ENCODE results near the gene DEPDC4.

DEPDC4 gene

GRCh38 chr12:100258127-100258526 is 8.8 kb downstream of the DEPDC4 start:
- H3K9me3 ChIP-seq (ENCODE audit: insufficient read depth, low read depth, low read length): no peaks in the 10 kb centered on the region
- no peaks in the 10 kb centered on the region for H3K27me3 ChIP-seq (ENCODE audit: insufficient read depth, low read length)
- WGBS: no CpG with 5 or more reads among the region's 1 CpG

DNA sequence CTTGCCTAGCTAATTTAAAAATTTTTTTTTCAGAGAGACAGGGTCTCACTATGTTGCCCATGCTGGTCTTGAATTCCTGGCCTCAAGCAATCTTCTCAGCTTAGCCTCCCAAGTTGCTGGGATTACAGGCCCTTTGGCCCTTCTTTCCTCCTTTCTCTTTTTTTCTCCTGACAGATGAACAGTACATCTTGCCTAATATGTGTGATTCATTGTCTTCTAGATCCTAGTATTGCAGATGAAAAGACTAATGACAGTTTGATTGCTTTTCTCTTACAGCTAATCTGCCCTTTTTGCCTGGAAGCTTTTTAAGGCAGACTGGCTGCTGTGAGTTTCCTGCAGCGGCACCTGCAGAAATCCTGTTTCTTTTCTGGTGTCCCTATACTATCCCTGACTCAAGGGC is 12.0 kb downstream of the DEPDC4 start:
- Histone ChIP-seq H3K27ac (ENCODE audit: low read depth, low read length) (no peak overlapping the region), H3K9me3 (ENCODE audit: insufficient read depth, low read depth, low read length) (no peaks in the 10 kb centered on the region), H3K4me3 (ENCODE audit: low read length) (no peak overlapping the region), H3K9ac (ENCODE audit: low read depth, low read length) (no peak overlapping the region), H3K27me3 (ENCODE audit: insufficient read depth, low read length) (no peaks in the 10 kb centered on the region), H3K4me1 (ENCODE audit: insufficient read depth, low read length) (no peaks in the 10 kb centered on the region), H3K36me3 (ENCODE audit: insufficient read depth, low read length) (no peaks in the 10 kb centered on the region)
- 97% methylated on average over 1 of the region's 1 CpG for WGBS

More at GRCh38 chr12:100258127-100258526, 8.8 kb downstream of the DEPDC4 start:
- Histone ChIP-seq H3K4me1 (ENCODE audit: insufficient read depth, low read length) (no peaks in the 10 kb centered on the region), H3K27ac (ENCODE audit: low read depth, low read length) (no peak overlapping the region), H3K4me3 (ENCODE audit: low read length) (no peak overlapping the region), H3K9ac (ENCODE audit: low read depth, low read length) (no peak overlapping the region), H3K36me3 (ENCODE audit: insufficient read depth, low read length) (0 out of 2 replicates have a peak, but pooled peaks cover 4% of the 10 kb centered on the region)

- Histone ChIP-seq H3K9ac (ENCODE audit: low read depth, low read length) (no peak overlapping the region), H3K9me3 (ENCODE audit: insufficient read depth, low read depth, low read length) (no peaks in the 10 kb centered on the region), H3K4me3 (ENCODE audit: low read length) (no peak overlapping the region), H3K27me3 (ENCODE audit: insufficient read depth, low read length) (no peaks in the 10 kb centered on the region), H3K27ac (ENCODE audit: low read depth, low read length) (no peak overlapping the region), H3K4me1 (ENCODE audit: insufficient read depth, low read length) (no peaks in the 10 kb centered on the region), H3K36me3 (ENCODE audit: insufficient read depth, low read length) (no peaks in the 10 kb centered on the region)
- WGBS: 100% methylated on average over 1 of the region's 1 CpG
Measured at GRCh38 chr12:100253437-100253836, 13.4 kb downstream of the DEPDC4 start.

DNA sequence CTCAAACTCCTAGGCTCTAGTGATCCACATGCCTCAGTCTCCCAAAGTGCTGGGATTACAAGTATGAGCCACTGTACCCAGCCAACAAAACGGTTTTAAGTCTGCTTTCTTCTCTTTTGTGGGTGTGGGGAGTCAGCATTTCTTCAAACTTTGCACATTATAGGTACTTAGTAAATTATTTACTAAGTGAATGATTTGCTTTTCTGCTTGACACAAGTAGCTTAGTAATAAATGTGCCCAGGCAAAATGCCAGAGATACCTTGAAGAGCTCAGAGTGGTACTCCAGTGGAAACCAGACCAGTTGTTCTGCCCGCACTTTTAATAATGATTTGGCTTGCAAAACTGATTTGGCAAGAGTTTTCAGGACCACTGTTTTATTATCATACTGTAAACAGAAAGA is 15.0 kb downstream of the DEPDC4 start:
- Histone ChIP-seq H3K9ac (ENCODE audit: low read depth, low read length) (no peak overlapping the region), H3K36me3 (ENCODE audit: insufficient read depth, low read length) (no peaks in the 10 kb centered on the region), H3K4me1 (ENCODE audit: insufficient read depth, low read length) (no peaks in the 10 kb centered on the region), H3K4me3 (ENCODE audit: low read length) (no peak overlapping the region), H3K27me3 (ENCODE audit: insufficient read depth, low read length) (no peaks in the 10 kb centered on the region), H3K9me3 (ENCODE audit: insufficient read depth, low read depth, low read length) (no peaks in the 10 kb centered on the region), H3K27ac (ENCODE audit: low read depth, low read length) (no peak overlapping the region)
- 98% methylated on average over 2 of the region's 2 CpGs for WGBS

DNA sequence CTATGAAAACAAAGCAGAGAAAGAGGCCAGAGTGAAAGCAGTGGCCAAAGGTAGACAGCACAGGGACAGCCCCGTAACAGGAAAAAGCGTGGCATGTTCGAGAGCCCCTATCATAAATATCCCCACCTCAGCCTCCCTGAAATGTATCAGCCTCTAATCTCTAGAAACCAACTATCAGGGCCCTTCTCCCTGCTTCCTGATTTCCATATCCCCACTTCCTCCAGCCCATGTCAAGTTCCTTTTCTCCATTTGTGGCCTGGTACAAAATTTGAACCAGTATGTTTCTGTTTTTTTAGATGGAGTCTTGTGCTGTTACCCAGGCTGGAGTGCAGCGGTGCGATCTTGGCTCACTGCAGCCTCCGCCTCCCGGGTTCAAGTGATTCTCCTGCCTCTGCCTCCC is 16.9 kb downstream of the DEPDC4 start:
- no peaks in the 10 kb centered on the region for H3K4me1 ChIP-seq (ENCODE audit: insufficient read depth, low read length)
- no peak overlapping the region for H3K4me3 ChIP-seq (ENCODE audit: low read length)
- H3K27ac ChIP-seq (ENCODE audit: low read depth, low read length): no peak overlapping the region
- 95% methylated on average over 7 of the region's 7 CpGs for WGBS
- H3K27me3 ChIP-seq (ENCODE audit: insufficient read depth, low read length): no peaks in the 10 kb centered on the region
- H3K9ac ChIP-seq (ENCODE audit: low read depth, low read length): no peak overlapping the region
- no peaks in the 10 kb centered on the region for H3K9me3 ChIP-seq (ENCODE audit: insufficient read depth, low read depth, low read length)
- H3K36me3 ChIP-seq (ENCODE audit: insufficient read depth, low read length): no peaks in the 10 kb centered on the region

DNA sequence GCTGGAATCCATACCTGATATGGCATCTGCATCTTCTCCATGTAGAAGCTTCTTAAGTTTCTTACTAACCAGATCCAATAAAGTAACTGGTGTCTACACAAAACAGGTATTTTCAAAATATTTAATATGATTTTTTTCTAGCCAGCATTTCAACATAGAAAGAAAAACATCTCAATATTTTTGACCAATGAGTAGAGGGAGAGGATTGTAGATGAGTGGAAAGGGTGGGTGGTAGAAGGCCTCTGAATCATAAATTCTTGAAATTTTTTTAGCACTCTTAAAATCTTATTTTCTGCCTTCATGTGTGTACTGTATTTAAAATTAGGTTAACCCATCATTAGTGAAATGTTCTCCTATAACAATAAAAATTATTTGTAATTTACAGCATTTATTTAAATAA is 18.0 kb downstream of the DEPDC4 start:
- H3K9ac ChIP-seq (ENCODE audit: low read depth, low read length): no peak overlapping the region
- no peak overlapping the region for H3K4me3 ChIP-seq (ENCODE audit: low read length)
- H3K4me1 ChIP-seq (ENCODE audit: insufficient read depth, low read length): no peaks in the 10 kb centered on the region
- H3K9me3 ChIP-seq (ENCODE audit: insufficient read depth, low read depth, low read length): no peaks in the 10 kb centered on the region
- no peaks in the 10 kb centered on the region for H3K36me3 ChIP-seq (ENCODE audit: insufficient read depth, low read length)
- H3K27me3 ChIP-seq (ENCODE audit: insufficient read depth, low read length): no peaks in the 10 kb centered on the region
- H3K27ac ChIP-seq (ENCODE audit: low read depth, low read length): no peak overlapping the region

GRCh38 chr12:100247765-100248164 is 19.1 kb downstream of the DEPDC4 start:
- Histone ChIP-seq H3K4me3 (ENCODE audit: low read length) (no peak overlapping the region), H3K27ac (ENCODE audit: low read depth, low read length) (no peak overlapping the region), H3K9me3 (ENCODE audit: insufficient read depth, low read depth, low read length) (no peaks in the 10 kb centered on the region), H3K36me3 (ENCODE audit: insufficient read depth, low read length) (no peaks in the 10 kb centered on the region), H3K4me1 (ENCODE audit: insufficient read depth, low read length) (no peaks in the 10 kb centered on the region), H3K27me3 (ENCODE audit: insufficient read depth, low read length) (no peaks in the 10 kb centered on the region), H3K9ac (ENCODE audit: low read depth, low read length) (no peak overlapping the region)
- 97% methylated on average over 3 of the region's 4 CpGs for WGBS

DNA sequence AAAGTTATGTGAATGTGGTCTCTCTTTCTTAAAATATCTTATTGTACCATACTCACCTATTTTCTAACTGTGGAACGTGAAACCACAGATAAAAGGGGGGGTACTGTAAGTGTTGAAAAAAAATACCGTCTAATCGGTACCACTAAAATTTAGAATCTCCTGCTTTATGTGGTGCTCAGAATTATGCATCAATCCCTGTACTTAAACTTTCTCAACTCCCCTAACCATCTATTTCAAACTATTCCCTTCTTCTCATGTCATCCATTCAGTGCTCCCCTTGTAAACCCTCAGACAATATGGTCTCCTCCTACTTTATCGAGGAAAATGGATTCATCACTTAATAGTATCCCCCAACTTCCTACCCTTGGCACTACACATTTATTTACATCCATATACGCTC is 23.7 kb downstream of the DEPDC4 start:
- Histone ChIP-seq H3K9me3 (ENCODE audit: insufficient read depth, low read depth, low read length) (no peaks in the 10 kb centered on the region), H3K4me1 (ENCODE audit: insufficient read depth, low read length) (no peaks in the 10 kb centered on the region), H3K4me3 (ENCODE audit: low read length) (no peak overlapping the region), H3K27me3 (ENCODE audit: insufficient read depth, low read length) (no peaks in the 10 kb centered on the region), H3K27ac (ENCODE audit: low read depth, low read length) (no peak overlapping the region), H3K9ac (ENCODE audit: low read depth, low read length) (no peak overlapping the region), H3K36me3 (ENCODE audit: insufficient read depth, low read length) (no peaks in the 10 kb centered on the region)
- 96% methylated on average over 4 of the region's 5 CpGs for WGBS

DNA sequence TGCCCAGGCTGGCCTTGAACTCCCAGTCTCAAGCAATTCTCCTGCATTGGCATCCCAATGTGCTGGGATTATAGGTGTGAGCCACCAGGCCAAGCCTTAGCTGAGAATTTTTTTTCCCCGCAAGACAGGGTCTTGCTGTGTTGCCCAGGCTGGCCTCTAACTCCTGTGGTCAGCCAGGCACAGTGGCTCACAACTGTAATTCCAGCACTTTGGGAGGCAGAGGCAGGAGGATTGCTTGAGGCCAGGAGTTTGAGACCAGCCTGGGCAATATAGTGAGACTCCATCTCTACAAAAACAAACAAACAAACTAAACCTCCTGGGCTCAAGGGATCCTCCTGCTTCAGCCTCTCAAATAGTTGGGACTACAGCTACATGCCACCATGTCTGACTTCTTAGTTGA is 27.3 kb downstream of the DEPDC4 start:
- H3K27me3 ChIP-seq (ENCODE audit: insufficient read depth, low read length): no peaks in the 10 kb centered on the region
- 97% methylated on average over 1 of the region's 1 CpG for WGBS
- H3K36me3 ChIP-seq (ENCODE audit: insufficient read depth, low read length): no peaks in the 10 kb centered on the region
- H3K9ac ChIP-seq (ENCODE audit: low read depth, low read length): no peak overlapping the region
- no peak overlapping the region for H3K27ac ChIP-seq (ENCODE audit: low read depth, low read length)
- no peak overlapping the region for H3K4me3 ChIP-seq (ENCODE audit: low read length)
- no peaks in the 10 kb centered on the region for H3K4me1 ChIP-seq (ENCODE audit: insufficient read depth, low read length)
- no peaks in the 10 kb centered on the region for H3K9me3 ChIP-seq (ENCODE audit: insufficient read depth, low read depth, low read length)

DNA sequence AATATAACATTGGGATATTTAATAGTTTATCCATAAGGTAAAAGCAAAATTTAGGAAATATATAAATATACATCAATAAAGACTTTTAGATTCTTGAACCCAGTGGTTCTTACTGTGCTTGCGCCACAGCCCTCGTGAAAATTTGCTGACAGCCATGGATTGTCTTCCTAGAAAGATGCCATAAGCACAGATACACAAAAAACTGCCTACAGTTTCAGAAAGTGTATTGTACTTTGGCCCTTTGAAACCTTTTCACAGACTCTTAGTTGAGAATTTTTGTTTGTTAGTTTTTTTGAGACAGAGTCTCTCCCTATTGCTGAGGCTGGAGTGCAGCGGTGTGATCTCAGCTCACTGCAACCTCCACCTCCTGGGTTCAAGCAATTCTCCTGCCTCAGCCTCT is 28.1 kb downstream of the DEPDC4 start:
- Histone ChIP-seq H3K27ac (ENCODE audit: low read depth, low read length) (no peak overlapping the region), H3K27me3 (ENCODE audit: insufficient read depth, low read length) (no peaks in the 10 kb centered on the region), H3K36me3 (ENCODE audit: insufficient read depth, low read length) (no peaks in the 10 kb centered on the region), H3K9ac (ENCODE audit: low read depth, low read length) (no peak overlapping the region), H3K4me3 (ENCODE audit: low read length) (no peak overlapping the region), H3K9me3 (ENCODE audit: insufficient read depth, low read depth, low read length) (no peaks in the 10 kb centered on the region), H3K4me1 (ENCODE audit: insufficient read depth, low read length) (no peaks in the 10 kb centered on the region)
- WGBS: 89% methylated on average over 3 of the region's 3 CpGs

DNA sequence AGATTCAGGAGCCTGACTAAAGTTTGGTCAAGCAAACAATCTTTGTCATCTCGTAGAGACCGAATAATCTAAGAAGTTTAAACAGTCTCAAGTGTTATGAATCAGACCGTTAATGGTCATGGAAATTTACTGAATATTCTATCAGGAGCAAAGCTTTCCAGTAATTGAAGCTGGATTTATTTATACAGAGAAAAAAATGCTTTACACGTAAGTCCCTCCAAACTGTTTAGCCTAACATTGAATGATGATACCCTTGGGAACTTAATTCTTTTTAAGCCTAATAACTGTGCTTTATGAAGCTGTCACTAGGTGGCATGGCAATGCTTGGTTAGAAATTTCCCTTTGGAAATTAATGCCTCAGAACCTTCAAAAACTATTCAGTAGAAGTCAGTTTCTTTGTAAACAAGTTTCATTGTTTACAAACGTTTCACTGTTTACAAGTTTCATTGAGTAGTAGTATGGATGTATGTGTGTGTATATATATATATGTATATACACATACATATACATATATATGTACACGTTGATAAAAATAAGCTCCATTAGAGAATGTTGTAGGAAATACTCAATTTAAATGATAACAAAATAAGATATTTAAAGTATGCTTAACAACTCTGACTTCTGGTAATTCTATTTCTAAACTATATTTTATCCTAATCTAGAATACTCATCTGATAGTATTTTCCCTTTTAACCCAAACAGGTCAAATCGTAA is 32.1 kb downstream of the DEPDC4 start:
- H3K4me3 ChIP-seq (ENCODE audit: low read length): no peak overlapping the region
- no peaks in the 10 kb centered on the region for H3K27me3 ChIP-seq (ENCODE audit: insufficient read depth, low read length)
- 85% methylated on average over 5 of the region's 7 CpGs for WGBS
- no peak overlapping the region for H3K27ac ChIP-seq (ENCODE audit: low read depth, low read length)
- H3K9ac ChIP-seq (ENCODE audit: low read depth, low read length): no peak overlapping the region
- no peaks in the 10 kb centered on the region for H3K4me1 ChIP-seq (ENCODE audit: insufficient read depth, low read length)
- H3K9me3 ChIP-seq (ENCODE audit: insufficient read depth, low read depth, low read length): no peaks in the 10 kb centered on the region
- no peaks in the 10 kb centered on the region for H3K36me3 ChIP-seq (ENCODE audit: insufficient read depth, low read length)

GRCh38 chr12:100234166-100234565 is 32.7 kb downstream of the DEPDC4 start:
- H3K4me3 ChIP-seq (ENCODE audit: low read length): no peak overlapping the region
- H3K27me3 ChIP-seq (ENCODE audit: insufficient read depth, low read length): no peaks in the 10 kb centered on the region
- 82% methylated on average over 3 of the region's 3 CpGs for WGBS
- H3K4me1 ChIP-seq (ENCODE audit: insufficient read depth, low read length): no peaks in the 10 kb centered on the region
- H3K9me3 ChIP-seq (ENCODE audit: insufficient read depth, low read depth, low read length): no peaks in the 10 kb centered on the region
- H3K27ac ChIP-seq (ENCODE audit: low read depth, low read length): no peak overlapping the region
- H3K9ac ChIP-seq (ENCODE audit: low read depth, low read length): no peak overlapping the region
- no peaks in the 10 kb centered on the region for H3K36me3 ChIP-seq (ENCODE audit: insufficient read depth, low read length)

All from HUES64 (cell line).